GM12878 (cell line): ENCODE results near the gene PLSCR1. TPM values are rescaled to one million over a fixed set of nuclear protein-coding genes. Genes with fewer than 3 reads are reported as not detected.

Source experiments
- ATAC-seq: fragments of 200-7000 bp; cut with Tn5 transposase; 3 replicates; pipeline ENCODE4 v1.9.1; 2020; ENCODE audit warnings: mild to moderate bottlenecking, moderate library complexity
- BruUV-seq: library from RNA; stranded (reverse); fragments of 400-500 nt; replicated peaks from 2 replicates; lab custom pipeline; 2021; lab: Mats Ljungman, UMichigan
- CTCF ChIA-PET: fragments of 300-600 bp; sonication (Branson Sonifier 250); formaldehyde crosslinking; extraction: SDS; loops from one replicate; lab custom pipeline; 2021; ENCODE audit warnings: inconsistent platforms; lab: Yijun Ruan, JAX
- POLR2A ChIA-PET: fragments of 350-600 bp; formaldehyde crosslinking; extraction: SDS; loops from one replicate; lab custom pipeline; 2021; ENCODE audit warnings: inconsistent platforms; lab: Charles Lee
- RAD21 ChIA-PET: fragments of 300-600 bp; sonication (Branson Sonifier 250); formaldehyde crosslinking; loops from one replicate; lab custom pipeline; 2023; ENCODE audit warnings: antibody characterized with exemption; ENCODE audit not compliant: unreplicated experiment; lab: Charles Lee
- SMC1A ChIA-PET: fragments of 300-600 bp; sonication (Branson Sonifier 250); formaldehyde crosslinking; loops from one replicate; lab custom pipeline; 2023; ENCODE audit not compliant: unreplicated experiment, uncharacterized antibody; lab: Charles Lee
- DNase-seq: peaks from one replicate; pipeline ENCODE4 v3.0.0-alpha.2; 2011; ENCODE audit warnings: low read depth, low spot score
- FAIRE-seq: peaks from 3 replicates; lab custom pipeline; 2011; peaks lifted over from hg19 to GRCh38; lab: Jason Lieb, UNC
- H2AFZ ChIP-seq: 2 replicates; pipeline ENCODE4 v1.6.0; 2011; ENCODE audit warnings: low read depth, low read length, control low read depth; ENCODE audit not compliant: control insufficient read depth
- H3K27ac ChIP-seq: 2 replicates; pipeline ENCODE4 v1.5.1; 2011; ENCODE audit warnings: control low read depth; ENCODE audit not compliant: control insufficient read depth, insufficient read depth
- H3K27me3 ChIP-seq, 2 experiments: replicated peaks in 1 of 2; 2 replicates each; pipeline versions ENCODE4 v1.6.0 to v1.6.1; 2011; ENCODE audit warnings: low read length in 1 of 2; ENCODE audit not compliant: control insufficient read depth in 2 of 2, insufficient read depth in 2 of 2
- H3K36me3 ChIP-seq, 2 experiments: 2 replicates each; pipeline ENCODE4 v1.5.1; 2011; ENCODE audit warnings: low read length in 1 of 2; ENCODE audit not compliant: control insufficient read depth in 2 of 2, insufficient read depth in 2 of 2
- H3K4me1 ChIP-seq: 2 replicates; pipeline ENCODE4 v1.6.1; 2011; ENCODE audit warnings: mild to moderate bottlenecking, low read length, moderate library complexity, mixed read lengths; ENCODE audit not compliant: control insufficient read depth, insufficient read depth
- H3K4me2 ChIP-seq: 2 replicates; pipeline ENCODE4 v1.6.0; 2011; ENCODE audit warnings: control low read depth; ENCODE audit not compliant: control insufficient read depth, insufficient read depth
- H3K4me3 ChIP-seq: fragments of 200-600 bp; sonication (generic); 2 replicates; pipeline ENCODE4 v1.5.1; 2016
- H3K79me2 ChIP-seq: 2 replicates; pipeline ENCODE4 v1.6.0; 2011; ENCODE audit warnings: low read length; ENCODE audit not compliant: control insufficient read depth, insufficient read depth
- H3K9ac ChIP-seq: 2 replicates; pipeline ENCODE4 v1.8.0; 2011; ENCODE audit warnings: low read length, control low read depth, mixed read lengths; ENCODE audit not compliant: control insufficient read depth, insufficient read depth
- H3K9me3 ChIP-seq: replicated peaks from 3 replicates; pipeline ENCODE4 v1.5.1; 2011; ENCODE audit warnings: mild to moderate bottlenecking, low read length; ENCODE audit not compliant: control insufficient read depth, insufficient read depth
- H4K20me1 ChIP-seq: 2 replicates; pipeline ENCODE4 v1.6.0; 2011; ENCODE audit not compliant: control insufficient read depth, insufficient read depth
- CBX5 ChIP-seq: sonication (generic); IDR thresholded peaks from 2 replicates; pipeline ENCODE4 v1.6.1; 2016; ENCODE audit warnings: low read depth, moderate library complexity, mild to moderate bottlenecking, inconsistent platforms
- JUNB ChIP-seq: IDR thresholded peaks from 2 replicates; pipeline ENCODE4 v1.6.1; 2016; ENCODE audit warnings: antibody characterized with exemption, mild to moderate bottlenecking
- MYC ChIP-seq: IDR thresholded peaks from 2 replicates; pipeline ENCODE4 v1.6.1; 2011; ENCODE audit warnings: mild to moderate bottlenecking, low read length, moderate library complexity, inconsistent platforms; ENCODE audit not compliant: insufficient read depth, insufficient replicate concordance, insufficient read length, severe bottlenecking
- PAX5 ChIP-seq: IDR thresholded peaks from 2 replicates; pipeline ENCODE4 v1.6.1; 2011; ENCODE audit warnings: low read depth, low read length, borderline replicate concordance
- POLR2AphosphoS5 ChIP-seq: IDR thresholded peaks from 2 replicates; pipeline ENCODE4 v1.6.1; 2011; ENCODE audit warnings: mild to moderate bottlenecking, low read length, inconsistent platforms
- POU2F2 ChIP-seq: IDR thresholded peaks from 3 replicates; pipeline ENCODE4 v1.6.1; 2011; ENCODE audit warnings: low read depth, mild to moderate bottlenecking, low read length, borderline replicate concordance
- SMARCA5 ChIP-seq: fragments of 450-650 bp; IDR thresholded peaks from 2 replicates; pipeline ENCODE4 v1.6.1; 2017; ENCODE audit warnings: mild to moderate bottlenecking
- SUPT20H ChIP-seq: IDR thresholded peaks from 2 replicates; pipeline ENCODE4 v1.6.1; 2011; ENCODE audit warnings: low read depth, mild to moderate bottlenecking, low read length, moderate library complexity, borderline replicate concordance; ENCODE audit not compliant: control insufficient read depth
- ZNF24 ChIP-seq: fragments of 450-650 bp; IDR thresholded peaks from 2 replicates; pipeline ENCODE4 v1.6.1; 2017; ENCODE audit warnings: antibody characterized with exemption, mild to moderate bottlenecking
- WGBS: methylation state at CpG from one replicate; pipeline ENCODE4 v1.1.6; 2016; ENCODE audit warnings: low lambda C conversion rate; ENCODE audit not compliant: insufficient replicate concordance, insufficient coverage; ENCODE audit errors: missing lambda C conversion rate; 5-methylcytosine and 5-hydroxymethylcytosine counted together
- in situ Hi-C: fragments of 300-500 bp; cut with MboI; formaldehyde crosslinking; loops from 9 replicates; pipeline ENCODE4 v1.14.3; 2018; ENCODE audit warnings: mixed read lengths
- intact Hi-C: fragments of 100-400 bp; cut with micrococcal nuclease; formaldehyde crosslinking; loops from one replicate; pipeline ENCODE4 v1.14.2; 2022; ENCODE audit not compliant: unreplicated experiment
- polyA plus RNA-seq, 11 experiments: library from polyadenylated mRNA; depleted of rRNA in 4 of 11; unstranded in 6 of 11; stranded (reverse) in 5 of 11; fragments of >200 nt; fragmentation: Nextera tagmentation in 4 of 11; fragmentation: Illumina TruSeq in 1 of 11; extraction: Ambion mirVana in 4 of 11; extraction: Trizol in 1 of 11; gene quantifications; 1 replicate in 1 of 11; 2 replicates in 10 of 11; pipeline versions ENCODE4 v1.2.1 to v1.2.3, GENCODE V29; 2011 to 2016; ENCODE audit warnings: inconsistent platforms in 2 of 11, missing spikeins in 2 of 11, low read depth in 1 of 11
- total RNA-seq, 4 experiments: library from RNA; depleted of rRNA in 3 of 4; stranded (reverse); fragments of >200 nt in 3 of 4; fragmentation: Illumina TruSeq in 1 of 4; extraction: Trizol in 1 of 4; gene quantifications; 2 replicates each; pipeline versions ENCODE4 v1.2.1 to v1.2.3, GENCODE V29; 2013 to 2021
- TF ChIP-seq, protein P1 (sequence below): IDR thresholded peaks from 2 replicates; pipeline ENCODE4 v1.6.1; 2011; ENCODE audit warnings: borderline replicate concordance, low read depth, mild to moderate bottlenecking, moderate library complexity, mixed read lengths, low read length; ENCODE audit not compliant: insufficient read depth; ENCODE audit errors: extremely low read length

PLSCR1 gene
- total and polyA plus RNA-seq, 10 of the 15 experiments (the other 5 are each of a cell fraction or from before 2014, with no cell fraction given): 35.4 to 77.8 (median 41.1) TPM

- no TSS peak for BruUV-seq
- ChIA-PET POLR2A (no interaction called here), CTCF (no interaction called here)
- TF ChIP-seq JUNB: no peak
- TF ChIP-seq POU2F2: no peak
- TF ChIP-seq PAX5: no peak
- TF ChIP-seq SMARCA5: no peak
- TF ChIP-seq POLR2AphosphoS5: no peak
- TF ChIP-seq, protein P1, sequence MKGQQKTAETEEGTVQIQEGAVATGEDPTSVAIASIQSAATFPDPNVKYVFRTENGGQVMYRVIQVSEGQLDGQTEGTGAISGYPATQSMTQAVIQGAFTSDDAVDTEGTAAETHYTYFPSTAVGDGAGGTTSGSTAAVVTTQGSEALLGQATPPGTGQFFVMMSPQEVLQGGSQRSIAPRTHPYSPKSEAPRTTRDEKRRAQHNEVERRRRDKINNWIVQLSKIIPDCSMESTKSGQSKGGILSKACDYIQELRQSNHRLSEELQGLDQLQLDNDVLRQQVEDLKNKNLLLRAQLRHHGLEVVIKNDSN: no peak
- TF ChIP-seq ZNF24: no peak
- no peak for TF ChIP-seq MYC
- TF ChIP-seq SUPT20H: no peak
- no peak for TF ChIP-seq CBX5
- TF ChIP-seq, all 136 proteins: peak for 0
- Histone ChIP-seq H3K36me3 (peaks cover 0 to 2% of the 10 kb centered on the region in 2 experiments; a peak in 1 of 4 replicates), H3K27me3 (no peaks in the 10 kb centered on the region), H3K4me1 (peaks cover 6% of the 10 kb centered on the region; the same call in 1 of the 2 replicates), H2AFZ (no peak overlapping the region), H3K9me3 (no peaks in the 10 kb centered on the region), H3K9ac (no peak overlapping the region), H3K27ac (no peak overlapping the region), H3K4me3 (no peak overlapping the region), H4K20me1 (no peaks in the 10 kb centered on the region), H3K79me2 (no peaks in the 10 kb centered on the region), H3K4me2 (no peak overlapping the region)
- intact Hi-C loops (no loop called here), in situ Hi-C loops (no loop called here)
- SMC1A ChIA-PET: no interaction called here
- RAD21 ChIA-PET: no interaction called here
- ATAC-seq (no peak), FAIRE-seq (no peak), DNase-seq (no peak)
- WGBS: 90% methylated on average over 1 of the region's 1 CpG
These were observed 36.9 kb downstream of the PLSCR1 start for GRCh38 chr3:146507331-146508120.
